ENCODE data around the gene PRDM16. TPM values are rescaled to one million over a fixed set of nuclear protein-coding genes. Genes with fewer than 3 reads are reported as not detected.

PRDM16 gene
- polyA plus RNA-seq, 1 of the 3 experiments (the other 2 are of a cell fraction) = not detected

- Histone ChIP-seq H3K9ac (no peak overlapping the region), H2AFZ (ENCODE audit: low read depth) (no peak overlapping the region), H3K9me2 (no peaks in the 10 kb centered on the region), H3K79me2 (ENCODE audit: insufficient read depth) (no peaks in the 10 kb centered on the region), H3K4me1 (ENCODE audit: control insufficient read depth in 1 of 2, insufficient read depth in 2 of 2, low read depth in 1 of 2, low read length in 1 of 2) (no peaks in the 10 kb centered on the region), H3K4me3 (ENCODE audit: low read depth in 2 of 2, low read length in 1 of 2) (no peak overlapping the region), H3K27ac (ENCODE audit: low read depth in 2 of 2, low read length in 1 of 2) (no peak overlapping the region), H3K9me3 (no peaks in the 10 kb centered on the region), H4K20me1 (ENCODE audit: insufficient read depth) (no peaks in the 10 kb centered on the region), H3K4me2 (no peak overlapping the region), H3K36me3 (replicated peaks in 1 of 2; ENCODE audit: control insufficient read depth in 1 of 2, insufficient read depth in 2 of 2, low read length in 1 of 2) (no peaks in the 10 kb centered on the region), H3F3A (replicated peaks; ENCODE audit: insufficient read depth) (no peaks in the 10 kb centered on the region), H3K27me3 (ENCODE audit: insufficient read depth) (no peaks in the 10 kb centered on the region)
- ChIA-PET POLR2A (no interaction called here), CTCF (no interaction called here)
- TF ChIP-seq REST (IDR thresholded peaks at IDR 0.05; ENCODE audit: low read depth, low read length) = no peak
- TF ChIP-seq CTCF (IDR thresholded peaks at IDR 0.05) = no peak
- TF ChIP-seq GABPA (IDR thresholded peaks at IDR 0.05; ENCODE audit: low read depth) = no peak
- TF ChIP-seq GATA2 (CRISPR knock-in tag; IDR thresholded peaks at IDR 0.05) = no peak
- no peak for TF ChIP-seq EP300 (IDR thresholded peaks at IDR 0.05; ENCODE audit: borderline replicate concordance in 1 of 2, low read depth in 1 of 2, low read length in 1 of 2)
- TF ChIP-seq FOSL2 (IDR thresholded peaks at IDR 0.05; ENCODE audit: borderline replicate concordance, low read depth) = no peak
- no peak for TF ChIP-seq MXI1 (IDR thresholded peaks at IDR 0.05; ENCODE audit: low read depth, low read length)
- no peak for TF ChIP-seq EZH2phosphoT487 (IDR thresholded peaks at IDR 0.05; ENCODE audit: borderline replicate concordance, low read depth)
- TF ChIP-seq, protein P1, sequence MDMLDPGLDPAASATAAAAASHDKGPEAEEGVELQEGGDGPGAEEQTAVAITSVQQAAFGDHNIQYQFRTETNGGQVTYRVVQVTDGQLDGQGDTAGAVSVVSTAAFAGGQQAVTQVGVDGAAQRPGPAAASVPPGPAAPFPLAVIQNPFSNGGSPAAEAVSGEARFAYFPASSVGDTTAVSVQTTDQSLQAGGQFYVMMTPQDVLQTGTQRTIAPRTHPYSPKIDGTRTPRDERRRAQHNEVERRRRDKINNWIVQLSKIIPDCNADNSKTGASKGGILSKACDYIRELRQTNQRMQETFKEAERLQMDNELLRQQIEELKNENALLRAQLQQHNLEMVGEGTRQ (IDR thresholded peaks at IDR 0.05; ENCODE audit: borderline replicate concordance, low read depth, low read length) = no peak
- TF ChIP-seq FOXJ3 (CRISPR knock-in tag; IDR thresholded peaks at IDR 0.05) = no peak
- no peak for TF ChIP-seq FOXM1 (IDR thresholded peaks at IDR 0.05; ENCODE audit: low read depth)
- TF ChIP-seq RXRA (IDR thresholded peaks at IDR 0.05; ENCODE audit: borderline replicate concordance, low read depth) = no peak
- TF ChIP-seq POLR2AphosphoS5 (IDR thresholded peaks at IDR 0.05; ENCODE audit: low read depth, low read length) = no peak
- 33% methylated on average over 1 of the region's 14 CpGs for WGBS (ENCODE audit: low lambda C conversion rate)
- DNase-seq = no peak
These were observed 50.1 kb downstream of the PRDM16 start for GRCh38 chr1:3119061-3119460.

All from SK-N-SH (cell line).